Measurements from ENCODE around the gene GTF2E1.
"Not testable (repeated sequence)": the region's sequence is repeated elsewhere in the genome, so short reads cannot be mapped to it uniquely, and the experiment has no call there.

GTF2E1 gene

GRCh38 chr3:120778776-120779175 is 36.2 kb downstream of the GTF2E1 start:
- no peak overlapping the region for H3K4me3 ChIP-seq (ENCODE audit: low read depth, low read length)
- no peak for TF ChIP-seq CTCF (IDR thresholded peaks at IDR 0.05; ENCODE audit: insufficient read depth, low read depth, low read length, missing control alignments)
- DNase-seq (ENCODE audit: low read depth) = no peak

- DNase-seq (ENCODE audit: low read depth) = peak; percentile 90
- no peak overlapping the region for H3K4me3 ChIP-seq (ENCODE audit: low read depth, low read length)
- TF ChIP-seq CTCF (IDR thresholded peaks at IDR 0.05; ENCODE audit: insufficient read depth, low read depth, low read length, missing control alignments) = no peak
These were observed 38.4 kb downstream of the GTF2E1 start for GRCh38 chr3:120780977-120781376.

GRCh38 chr3:120785832-120786231 is 43.3 kb downstream of the GTF2E1 start:
- DNase-seq (ENCODE audit: low read depth) = peak; percentile 54
- not testable (repeated sequence) for H3K4me3 ChIP-seq (ENCODE audit: low read depth, low read length)

- DNase-seq (ENCODE audit: low read depth) = no peak
- H3K4me3 ChIP-seq (ENCODE audit: low read depth, low read length) = no peak overlapping the region
These were observed 48.5 kb downstream of the GTF2E1 start for GRCh38 chr3:120791010-120791409.

GRCh38 chr3:120791913-120792312 is 49.4 kb downstream of the GTF2E1 start:
- no peak for TF ChIP-seq CTCF (IDR thresholded peaks at IDR 0.05; ENCODE audit: insufficient read depth, low read depth, low read length, missing control alignments)
- no peak overlapping the region for H3K4me3 ChIP-seq (ENCODE audit: low read depth, low read length)
- DNase-seq (ENCODE audit: low read depth) = no peak

More at GRCh38 chr3:120791010-120791409, 48.5 kb downstream of the GTF2E1 start:
- TF ChIP-seq CTCF (IDR thresholded peaks at IDR 0.05; ENCODE audit: insufficient read depth, low read depth, low read length, missing control alignments) = no peak

- TF ChIP-seq CTCF (IDR thresholded peaks at IDR 0.05; ENCODE audit: insufficient read depth, low read depth, low read length, missing control alignments) = no peak
- no peak overlapping the region for H3K4me3 ChIP-seq (ENCODE audit: low read depth, low read length)
- no peak for DNase-seq (ENCODE audit: low read depth)
These were observed 51.1 kb downstream of the GTF2E1 start for GRCh38 chr3:120793601-120794000.

- TF ChIP-seq CTCF (IDR thresholded peaks at IDR 0.05; ENCODE audit: insufficient read depth, low read depth, low read length, missing control alignments) = peak; percentile 77
- DNase-seq (ENCODE audit: low read depth) = peak; percentile 86
- no peak overlapping the region for H3K4me3 ChIP-seq (ENCODE audit: low read depth, low read length)
These were observed 52.6 kb downstream of the GTF2E1 start for GRCh38 chr3:120795017-120795648.

Data from GM12865 (cell line).